GF-D8 (cell line): ENCODE data around the gene FXYD2.

Experiments used
- DNase-seq: peaks from one replicate; lab custom pipeline; 2025; lab: John Stamatoyannopoulos, UW

The FXYD2 gene

DNA sequence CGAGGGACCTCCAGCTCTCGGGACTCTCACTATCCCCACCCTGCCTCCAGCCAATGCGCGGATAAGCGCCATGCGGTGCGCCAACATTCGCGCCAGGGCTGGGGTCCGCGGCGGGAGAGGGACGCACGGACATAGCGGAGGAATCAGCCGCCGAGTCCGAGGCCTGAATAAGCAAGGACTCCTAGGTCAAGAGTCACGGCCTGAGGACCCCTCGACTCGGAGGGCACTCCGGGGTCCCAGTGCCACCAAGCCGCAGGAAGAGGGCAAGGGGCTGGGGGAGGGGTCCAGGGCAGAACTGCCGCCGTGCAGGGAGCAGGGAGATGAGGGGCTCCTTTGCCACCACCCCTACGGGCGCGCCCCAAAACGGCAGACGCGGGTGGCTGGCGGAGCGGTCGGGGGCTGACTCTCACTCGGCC is 28.1 kb downstream of the FXYD2 start:
- no peak for DNase-seq

DNA sequence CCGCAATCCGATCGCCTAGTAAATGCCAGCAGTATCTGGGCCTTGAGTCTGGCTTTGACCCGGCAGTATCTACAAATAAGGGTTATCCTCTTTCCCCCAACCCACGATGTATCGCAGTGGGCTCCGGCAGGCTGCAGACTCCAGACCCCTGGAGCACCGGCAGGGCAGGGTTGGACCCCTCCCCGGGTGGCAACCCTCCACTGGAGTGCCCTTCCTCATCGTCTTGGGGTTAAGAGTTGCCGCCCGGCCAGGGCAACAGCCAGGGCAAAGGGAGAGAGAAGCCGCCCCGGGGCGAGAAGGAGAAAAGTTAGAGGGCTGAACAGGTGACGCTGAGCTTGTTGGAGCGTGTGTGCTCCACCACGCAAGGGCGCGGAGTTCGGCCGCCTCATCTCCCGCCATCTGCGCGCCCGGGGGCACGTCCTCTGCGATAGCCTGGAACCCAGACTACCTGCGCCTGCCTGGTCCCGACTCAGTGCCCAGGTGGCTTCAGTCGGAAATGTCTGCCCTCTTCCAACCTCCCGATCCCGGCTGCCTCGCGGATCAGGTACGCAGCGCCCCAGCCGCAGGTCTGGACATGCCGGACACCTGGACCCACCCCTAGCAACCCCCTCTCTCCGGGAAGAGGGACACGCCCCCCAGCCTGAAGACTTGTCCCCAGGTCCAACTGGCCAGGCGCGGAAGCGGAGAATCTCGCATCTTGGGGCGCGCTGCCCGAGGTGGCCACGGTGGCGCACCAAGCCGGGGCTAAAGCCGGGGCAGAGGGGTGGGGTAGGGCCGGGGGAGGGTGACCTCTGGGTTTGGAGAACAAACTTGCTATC is 28.7 kb downstream of the FXYD2 start:
- DNase-seq, result no peak

DNA sequence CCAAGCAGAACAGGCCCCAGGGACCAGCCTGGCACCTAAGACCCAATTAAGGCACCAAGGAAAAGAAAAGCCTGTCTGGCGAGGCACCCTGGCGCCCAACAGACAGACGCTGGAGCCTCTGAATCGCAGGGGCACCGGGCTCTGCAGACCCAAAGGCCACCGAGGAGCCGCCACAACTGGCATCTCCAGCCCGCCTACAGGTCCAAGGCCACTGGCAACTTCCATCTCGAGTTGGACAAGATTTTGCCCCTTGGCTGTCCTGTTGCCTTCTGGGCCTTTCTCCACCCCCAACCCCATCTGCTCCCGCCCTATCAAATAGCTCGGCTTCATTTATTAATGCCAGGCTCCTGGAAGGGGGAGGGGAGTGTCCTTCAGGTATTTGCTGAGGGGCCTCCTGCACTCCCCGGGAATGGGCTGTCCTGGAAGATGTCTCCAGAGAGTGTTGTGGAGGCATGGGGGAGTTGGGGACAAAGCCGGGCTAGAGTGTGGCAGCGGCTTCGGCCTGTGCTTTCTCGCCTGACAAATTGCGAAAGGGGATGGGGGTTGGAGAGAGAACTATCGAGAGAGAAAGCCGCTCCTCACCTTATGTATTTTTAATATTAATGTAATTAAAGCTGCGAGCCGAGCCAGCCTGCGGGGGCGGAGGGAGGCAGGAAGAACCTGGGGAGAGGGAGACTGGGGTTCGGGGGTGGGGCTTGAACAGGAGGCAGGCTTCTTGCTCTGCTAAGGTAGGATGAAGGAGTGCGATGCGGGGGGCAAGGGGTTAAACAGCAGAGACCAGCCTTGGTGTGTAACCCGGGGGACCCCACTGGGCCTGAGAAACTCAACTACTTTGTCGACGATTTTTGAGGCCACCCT is 29.5 kb downstream of the FXYD2 start:
- no peak for DNase-seq

DNA sequence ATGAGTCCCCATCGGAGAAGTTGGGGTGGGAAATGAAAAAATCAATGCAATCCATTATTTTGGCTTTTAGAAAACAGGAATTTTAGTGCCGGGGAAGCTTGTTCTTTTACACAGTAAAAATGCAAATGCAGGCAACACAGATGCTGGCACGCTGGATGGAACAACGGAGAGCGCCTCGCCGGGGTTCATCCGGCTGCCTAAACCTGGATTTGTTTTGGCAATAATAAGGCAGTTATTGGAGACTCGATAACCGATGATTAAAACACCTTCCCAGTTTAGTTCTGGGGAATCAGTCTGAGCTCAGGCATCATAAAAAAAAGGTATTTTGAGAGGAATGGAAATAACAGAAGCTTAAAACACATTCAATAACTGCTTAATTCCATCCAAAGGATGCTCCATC is 30.4 kb downstream of the FXYD2 start:
- no peak for DNase-seq

DNA sequence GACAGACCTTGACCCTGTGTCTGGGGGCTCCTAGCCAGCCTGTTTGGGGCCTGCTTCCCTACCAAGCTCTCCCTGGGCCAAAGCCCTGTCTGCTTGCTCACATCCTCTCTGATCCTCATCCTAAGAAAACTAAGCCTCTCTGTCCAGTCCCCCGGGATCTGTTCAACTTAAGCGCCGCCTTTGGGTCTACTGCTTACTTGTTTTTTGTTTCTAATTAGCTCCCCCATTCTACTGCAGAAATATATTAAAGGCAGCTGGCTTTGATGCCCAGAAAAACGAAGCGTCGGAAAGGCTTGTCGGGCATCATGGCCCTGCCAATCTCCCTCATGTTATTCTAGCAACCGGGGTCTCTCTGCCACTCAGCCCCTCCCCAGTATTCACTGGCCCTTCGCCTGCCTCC is 31.0 kb downstream of the FXYD2 start:
- DNase-seq, result no peak

DNA sequence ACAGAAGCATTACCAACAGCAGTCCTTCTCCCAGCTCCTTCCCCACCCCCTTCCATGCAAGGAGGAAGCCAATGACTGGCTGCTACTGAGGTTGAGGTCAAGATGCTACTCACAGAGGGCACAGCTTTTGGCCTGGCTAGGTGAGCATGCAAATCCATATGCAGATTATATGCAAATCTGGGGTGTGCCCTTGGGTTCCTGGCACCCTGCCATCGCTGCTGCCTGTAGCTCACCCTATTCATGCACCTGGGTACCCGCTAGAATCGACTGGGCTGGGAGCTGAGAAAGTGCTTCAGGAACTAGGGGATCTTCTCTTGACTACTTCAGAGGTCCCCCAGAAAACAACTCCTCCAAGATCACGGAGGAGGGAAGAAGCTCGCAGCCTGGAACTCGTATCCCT is 31.6 kb downstream of the FXYD2 start:
- DNase-seq, result no peak

DNA sequence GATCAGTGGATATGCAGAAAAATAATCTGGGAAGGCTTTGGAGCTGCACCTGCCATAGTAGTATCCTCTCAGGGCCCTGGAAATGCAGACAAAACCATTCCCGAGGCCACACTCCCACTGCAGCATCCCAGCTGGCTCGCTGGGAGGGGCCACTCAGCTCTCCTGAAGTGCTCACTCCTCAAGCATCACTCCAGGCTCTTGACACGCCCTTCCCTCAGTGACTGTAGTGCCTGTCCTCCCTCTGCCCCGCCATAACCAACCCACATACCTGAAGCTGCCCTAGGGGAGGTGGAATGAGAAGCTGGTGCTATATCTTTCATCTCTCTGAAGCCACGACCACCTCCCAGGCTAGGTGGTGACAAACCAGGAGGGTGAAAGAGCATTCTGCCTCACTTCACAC is 32.3 kb downstream of the FXYD2 start:
- DNase-seq, result no peak

DNA sequence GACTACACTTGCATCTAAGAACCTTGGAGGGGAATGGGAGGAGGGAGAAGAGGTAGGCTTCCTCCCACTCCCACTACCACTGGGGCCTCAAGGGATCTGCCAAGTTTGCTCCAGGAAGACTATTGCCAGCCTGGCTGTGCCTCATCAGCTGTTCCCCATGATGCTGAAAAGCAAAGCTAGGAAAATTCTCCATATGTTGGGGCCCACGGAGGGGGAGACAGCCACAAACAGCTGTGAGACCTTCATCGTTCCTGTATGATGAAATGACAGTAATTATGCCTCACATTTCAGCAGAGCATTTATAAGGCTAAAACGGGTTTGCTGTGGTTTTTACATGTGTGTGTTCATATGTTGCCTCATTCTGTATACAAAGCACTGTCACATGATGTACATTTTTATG is 34.3 kb downstream of the FXYD2 start:
- no peak for DNase-seq

DNA sequence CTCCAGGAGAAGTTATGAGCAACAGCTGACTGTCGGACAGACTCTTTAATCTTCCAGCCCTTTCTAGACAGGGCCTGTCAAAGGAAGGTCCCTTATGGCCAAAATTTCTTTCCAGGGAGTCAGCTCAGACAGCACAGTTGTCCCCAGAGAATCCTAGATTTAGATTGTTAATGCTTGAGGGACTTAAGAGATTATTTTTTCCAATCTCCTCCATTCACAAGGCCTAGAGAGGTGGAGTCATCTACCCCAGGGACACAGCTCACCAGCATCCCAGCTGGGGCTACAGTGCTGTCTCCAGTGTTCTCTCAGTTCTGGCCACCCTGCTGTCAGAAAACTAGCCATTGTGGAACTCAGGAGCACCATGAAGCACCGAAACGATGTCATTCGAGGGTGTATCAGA is 35.3 kb downstream of the FXYD2 start:
- no peak for DNase-seq

DNA sequence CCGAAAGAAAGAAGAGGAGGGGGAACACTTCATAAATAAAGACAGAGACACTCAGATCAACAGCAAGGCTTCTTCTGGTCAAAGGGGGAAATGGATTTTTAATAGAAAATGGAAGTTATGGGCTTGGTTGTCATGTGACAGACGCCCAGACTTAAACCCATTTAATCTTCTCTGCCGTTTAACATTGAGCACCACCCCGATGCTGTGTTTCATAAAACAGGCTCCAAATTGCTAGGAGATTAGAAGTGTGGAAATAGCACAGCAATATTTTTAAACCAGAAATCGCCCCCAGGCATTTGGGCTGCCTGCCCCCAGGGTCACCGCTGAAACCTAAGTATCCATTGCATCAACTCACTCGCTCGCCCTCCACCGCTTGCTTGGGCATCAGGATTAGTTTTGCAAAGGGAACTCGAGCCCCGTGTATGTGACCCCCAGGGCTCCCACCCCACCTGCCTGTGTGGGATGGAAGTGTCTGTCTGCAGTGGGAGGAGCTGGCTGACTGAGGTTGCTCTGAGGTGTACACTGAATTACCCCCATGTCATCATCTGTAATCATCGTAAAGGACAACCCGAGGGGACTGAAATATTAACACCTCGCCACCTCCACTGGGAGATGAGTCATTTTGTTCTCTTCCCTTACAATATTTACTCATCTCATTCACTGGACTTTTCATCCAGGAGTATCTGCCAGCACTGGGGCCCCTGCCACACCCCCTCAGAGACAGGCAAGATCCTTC is 38.2 kb downstream of the FXYD2 start:
- no peak for DNase-seq

DNA sequence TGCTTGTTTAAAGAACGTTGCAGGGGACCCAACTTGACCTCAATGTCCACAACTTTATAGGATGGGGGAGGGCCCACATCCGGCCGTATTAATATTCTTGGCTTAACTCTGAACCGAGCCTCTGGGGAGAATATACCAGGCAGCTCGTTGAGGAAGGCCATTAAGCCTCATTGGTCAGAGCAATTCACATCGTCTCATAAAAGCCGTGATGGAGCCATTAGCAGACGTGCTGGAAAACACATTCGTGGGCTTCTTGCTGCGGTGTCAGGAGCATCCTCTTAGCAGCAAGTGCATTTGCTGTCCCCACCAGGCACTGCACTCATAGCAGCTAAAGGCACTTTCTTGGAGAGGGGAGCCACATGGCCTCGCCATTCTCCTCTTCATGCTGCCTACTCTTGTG is 42.4 kb downstream of the FXYD2 start:
- DNase-seq, result no peak

DNA sequence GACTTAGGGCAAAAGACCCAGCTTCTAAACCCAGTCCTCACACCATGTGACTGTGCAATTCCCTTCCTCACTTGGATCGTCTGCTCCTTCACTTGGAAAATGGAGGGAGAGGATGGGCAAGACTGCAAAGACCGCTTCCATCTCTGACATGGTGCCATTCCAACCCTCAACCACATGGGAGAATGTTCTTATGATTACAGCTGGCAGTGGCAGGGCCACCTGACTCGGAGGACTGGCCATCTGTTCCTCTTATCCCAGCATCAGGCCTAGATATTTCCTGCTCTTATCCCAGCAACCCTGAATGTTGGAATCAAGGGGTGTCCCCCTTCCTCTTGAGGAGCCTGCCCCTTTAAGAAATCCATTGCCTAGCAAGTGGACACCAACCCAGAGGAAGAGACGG is 42.9 kb downstream of the FXYD2 start:
- DNase-seq, result no peak

DNA sequence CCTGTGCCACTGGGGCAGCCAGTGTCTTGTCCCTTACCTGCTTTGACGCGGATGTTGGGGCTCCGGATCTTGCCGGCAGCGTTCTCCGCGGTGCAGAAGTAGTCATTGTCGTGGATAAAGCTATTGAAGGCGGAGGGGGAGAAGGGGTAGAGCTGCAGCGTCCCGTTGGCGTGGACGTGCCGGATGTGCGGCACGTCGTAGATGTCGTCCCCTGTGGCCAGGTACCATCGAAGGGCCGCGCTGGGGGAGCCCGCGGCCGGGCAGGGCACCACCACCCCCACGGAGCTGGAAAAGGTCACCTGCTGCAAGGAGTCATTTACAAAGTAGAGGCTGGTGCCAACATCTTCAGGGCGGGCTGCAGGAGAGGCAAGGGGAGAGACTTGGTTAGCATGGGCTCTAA is 44.1 kb downstream of the FXYD2 start:
- no peak for DNase-seq

DNA sequence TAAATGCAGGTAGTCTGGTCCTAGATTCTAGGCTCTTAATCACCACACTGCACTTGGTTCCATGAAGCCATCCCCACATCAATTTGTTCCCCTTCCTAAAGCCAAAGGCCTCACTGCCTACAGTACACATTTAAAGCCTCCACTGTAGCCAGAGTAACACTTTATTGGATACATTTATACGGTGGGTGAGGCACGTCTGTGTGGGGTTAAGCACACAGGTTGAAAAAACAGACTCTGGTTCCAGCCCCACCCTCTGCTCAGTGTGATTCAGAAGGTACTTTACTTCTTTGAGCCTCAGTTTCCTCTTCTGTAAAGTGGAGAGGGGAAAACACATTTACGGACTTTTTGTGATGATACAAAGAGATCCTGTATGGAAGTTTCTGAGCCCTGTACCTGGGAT is 50.0 kb downstream of the FXYD2 start:
- no peak for DNase-seq

DNA sequence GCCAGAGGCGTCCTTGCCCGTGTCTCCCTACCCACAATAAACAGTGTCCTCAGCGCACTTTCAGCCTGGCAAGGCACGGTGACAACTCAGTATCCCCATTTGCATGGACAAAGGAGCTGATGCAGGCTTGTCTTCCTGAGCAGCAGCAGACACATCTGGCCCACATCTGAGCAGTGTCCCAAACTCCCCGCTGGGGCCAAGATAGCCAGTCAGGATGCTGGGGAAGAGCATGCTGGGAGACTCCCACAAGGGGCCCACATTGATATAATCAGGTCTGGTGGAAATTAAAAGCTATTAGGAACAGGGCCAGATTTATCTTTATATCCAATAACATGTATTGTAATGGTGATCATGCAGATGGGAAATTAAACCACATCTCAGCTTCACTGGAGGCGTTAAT is 52.2 kb downstream of the FXYD2 start:
- DNase-seq, result no peak

DNA sequence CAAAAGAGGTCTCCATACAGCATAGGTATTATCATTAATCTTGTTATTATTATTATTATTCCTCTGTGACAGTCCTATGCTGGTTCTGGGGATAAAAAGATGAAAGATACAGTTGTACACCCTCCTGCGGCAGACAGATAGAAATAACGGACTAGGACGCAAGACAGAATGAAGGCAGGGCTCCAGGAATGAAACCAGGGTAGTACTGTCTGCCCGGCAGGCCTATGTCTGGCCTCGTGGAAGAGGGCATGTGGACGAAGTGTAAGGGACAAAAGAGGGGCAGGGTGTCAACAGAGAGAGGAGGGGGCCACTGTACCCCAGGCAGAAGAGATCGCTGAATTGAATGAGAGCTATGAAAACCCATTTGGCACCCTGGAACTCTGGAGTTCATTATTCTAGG is 52.7 kb downstream of the FXYD2 start:
- no peak for DNase-seq

DNA sequence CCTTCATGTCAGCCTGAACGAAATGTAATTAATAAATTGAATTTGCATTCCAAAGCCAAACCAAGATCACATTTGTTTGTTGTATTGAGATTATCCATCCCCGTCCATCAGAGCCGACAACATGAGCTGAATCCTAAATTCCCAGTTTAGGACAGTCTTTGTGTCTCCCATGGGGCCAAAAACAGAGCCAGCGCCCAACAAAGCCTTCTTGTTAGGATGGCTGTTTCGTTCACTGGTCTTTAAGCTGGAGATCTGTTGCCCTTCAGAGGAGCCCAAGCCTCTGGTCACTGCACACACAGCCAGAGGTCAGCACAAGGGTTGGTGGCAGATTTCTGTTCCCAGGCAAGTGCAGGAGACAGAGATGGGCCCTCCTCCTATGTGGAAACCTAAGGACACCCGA is 53.3 kb downstream of the FXYD2 start:
- no peak for DNase-seq

DNA sequence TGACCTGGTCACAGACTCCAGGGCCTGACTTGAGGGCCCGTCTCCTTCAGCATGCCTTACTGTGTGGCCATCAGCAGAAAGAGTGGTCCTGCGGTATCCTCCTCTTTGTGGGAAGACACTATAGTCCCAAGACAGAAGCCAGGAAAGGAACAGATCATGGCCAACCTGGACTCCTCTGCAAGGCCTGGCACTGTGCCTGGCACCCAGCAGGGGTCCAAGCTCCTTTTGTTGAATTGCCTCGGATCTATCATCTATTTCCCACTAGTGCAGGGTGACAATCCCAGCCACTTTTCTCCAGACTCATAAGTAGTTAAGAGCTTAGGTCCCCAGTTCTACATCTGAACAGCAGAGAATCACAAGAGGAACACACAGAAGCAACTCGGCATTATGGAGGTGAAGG is 54.5 kb downstream of the FXYD2 start:
- no peak for DNase-seq
